ENCODE data around the gene RFTN1. TPM values are rescaled to one million over a fixed set of nuclear protein-coding genes. Genes with fewer than 3 reads are reported as not detected.

The RFTN1 gene
- polyA plus RNA-seq, 3 donors, result 17.4 to 28.0 (median 27.2) TPM

DNA sequence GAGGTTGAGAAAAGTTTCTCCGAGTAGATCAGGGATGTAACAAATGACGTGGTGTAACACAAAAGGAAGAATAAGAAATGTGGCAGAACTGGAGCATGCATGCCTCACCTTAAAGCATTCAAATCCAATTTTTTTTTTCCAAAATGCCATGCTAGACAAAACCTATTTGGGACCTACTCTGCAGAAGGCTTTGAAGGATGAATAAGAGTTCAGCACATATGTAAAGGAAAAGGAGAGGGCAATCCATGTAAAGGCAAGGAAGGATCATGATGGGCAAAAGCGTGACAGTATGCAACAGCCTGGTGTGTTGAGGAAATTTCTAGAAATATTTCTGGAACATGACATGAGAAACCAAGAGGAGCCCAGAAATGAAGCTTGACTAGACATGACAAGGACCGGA is 132.1 kb downstream of the RFTN1 start:
- H3K4me1 Mint-ChIP-seq, result peaks cover 8% of the 10 kb centered on the region
- Histone ChIP-seq H3K4me2 (replicated peaks; ENCODE audit: extremely low read depth, low read length, poor library complexity, severe bottlenecking) (no peak overlapping the region), H3K9ac (ENCODE audit: insufficient read depth, low read length, poor library complexity, severe bottlenecking) (no peak overlapping the region)

DNA sequence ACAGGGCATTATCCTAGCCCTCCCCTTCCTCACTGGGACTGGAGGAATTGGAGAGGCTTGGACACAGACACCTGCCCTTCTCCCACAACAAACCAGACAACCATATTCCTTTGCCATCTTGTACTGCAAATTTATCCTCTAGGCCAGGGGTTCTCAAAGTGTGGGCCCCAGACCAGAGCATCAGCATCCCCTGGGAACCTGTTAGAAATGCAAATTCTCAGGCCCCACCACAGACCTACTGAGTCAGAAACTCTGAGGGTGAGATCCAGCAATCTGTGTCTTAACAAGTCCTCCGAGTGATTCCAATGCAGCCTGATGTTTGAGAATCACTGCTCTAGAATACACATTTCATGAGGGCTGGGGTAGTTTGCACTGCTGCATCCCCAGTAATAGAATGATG is 133.1 kb downstream of the RFTN1 start:
- Histone ChIP-seq H3K4me1 (ENCODE audit: control insufficient read depth in 1 of 2, insufficient read depth in 2 of 2, low read length in 2 of 2) (no peaks in the 10 kb centered on the region), H2AFZ (ENCODE audit: insufficient read depth, low read depth, low read length, poor library complexity, severe bottlenecking) (no peak overlapping the region), H3K9ac (ENCODE audit: insufficient read depth, low read length, poor library complexity, severe bottlenecking) (no peak overlapping the region), H3K4me3 (replicated peaks in 1 of 3; ENCODE audit: low read depth in 2 of 3, low read length in 3 of 3) (no peak overlapping the region), H4K20me1 (ENCODE audit: insufficient read depth, low read length) (peaks cover 6% of the 10 kb centered on the region), H3K36me3 (replicated peaks in 1 of 2; ENCODE audit: control insufficient read depth in 1 of 2, insufficient read depth in 2 of 2, low read length in 2 of 2) (peaks cover 14 to 27% of the 10 kb centered on the region in 2 donors), H3K9me3 (replicated peaks in 1 of 2; ENCODE audit: control insufficient read depth in 1 of 2, insufficient read depth in 1 of 2, low read length in 2 of 2) (no peaks in the 10 kb centered on the region), H3K27ac (ENCODE audit: low read depth in 1 of 2, low read length in 2 of 2) (no peak overlapping the region), H3K4me2 (replicated peaks; ENCODE audit: extremely low read depth, low read length, poor library complexity, severe bottlenecking) (no peak overlapping the region), H3K27me3 (ENCODE audit: control insufficient read depth in 2 of 2, insufficient read depth in 2 of 2, low read length in 2 of 2) (no peaks in the 10 kb centered on the region), H3K79me2 (ENCODE audit: insufficient read depth, low read length) (no peaks in the 10 kb centered on the region)
- Mint-ChIP-seq H3K4me3 (no peak overlapping the region), H3K27ac (no peak overlapping the region), H3K9me3 (peaks cover 0 to 4% (median 0%) of the 10 kb centered on the region in 7 donors), H3K4me1 (peaks cover 8% of the 10 kb centered on the region), H3K36me3 (peaks cover 28 to 34% of the 10 kb centered on the region in 2 donors), H3K27me3 (ENCODE audit: low read depth in 3 of 3) (peaks cover 0 to 1% (median 0%) of the 10 kb centered on the region in 3 donors)
- WGBS (ENCODE audit: insufficient coverage), result no CpG with 5 or more reads among the region's 1 CpG
- TF ChIP-seq, protein P1, sequence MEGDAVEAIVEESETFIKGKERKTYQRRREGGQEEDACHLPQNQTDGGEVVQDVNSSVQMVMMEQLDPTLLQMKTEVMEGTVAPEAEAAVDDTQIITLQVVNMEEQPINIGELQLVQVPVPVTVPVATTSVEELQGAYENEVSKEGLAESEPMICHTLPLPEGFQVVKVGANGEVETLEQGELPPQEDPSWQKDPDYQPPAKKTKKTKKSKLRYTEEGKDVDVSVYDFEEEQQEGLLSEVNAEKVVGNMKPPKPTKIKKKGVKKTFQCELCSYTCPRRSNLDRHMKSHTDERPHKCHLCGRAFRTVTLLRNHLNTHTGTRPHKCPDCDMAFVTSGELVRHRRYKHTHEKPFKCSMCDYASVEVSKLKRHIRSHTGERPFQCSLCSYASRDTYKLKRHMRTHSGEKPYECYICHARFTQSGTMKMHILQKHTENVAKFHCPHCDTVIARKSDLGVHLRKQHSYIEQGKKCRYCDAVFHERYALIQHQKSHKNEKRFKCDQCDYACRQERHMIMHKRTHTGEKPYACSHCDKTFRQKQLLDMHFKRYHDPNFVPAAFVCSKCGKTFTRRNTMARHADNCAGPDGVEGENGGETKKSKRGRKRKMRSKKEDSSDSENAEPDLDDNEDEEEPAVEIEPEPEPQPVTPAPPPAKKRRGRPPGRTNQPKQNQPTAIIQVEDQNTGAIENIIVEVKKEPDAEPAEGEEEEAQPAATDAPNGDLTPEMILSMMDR (IDR thresholded peaks at IDR 0.05), result no peak
- intact Hi-C loops (cut with micrococcal nuclease), result no loop called here
- DNase-seq, result no peak

More for the DNA sequence above, 132.1 kb downstream of the RFTN1 start:
- no peaks in the 10 kb centered on the region for H3K4me1 ChIP-seq (ENCODE audit: control insufficient read depth in 1 of 2, insufficient read depth in 2 of 2, low read length in 2 of 2)
- H3K9me3 Mint-ChIP-seq, result peaks cover 0 to 4% (median 0%) of the 10 kb centered on the region in 7 donors
- H3K27me3 ChIP-seq (ENCODE audit: control insufficient read depth in 2 of 2, insufficient read depth in 2 of 2, low read length in 2 of 2), result no peaks in the 10 kb centered on the region
- no peak overlapping the region for H3K4me3 Mint-ChIP-seq
- TF ChIP-seq, protein P1 (IDR thresholded peaks at IDR 0.05), result no peak
- H3K9me3 ChIP-seq (replicated peaks in 1 of 2; ENCODE audit: control insufficient read depth in 1 of 2, insufficient read depth in 1 of 2, low read length in 2 of 2), result no peaks in the 10 kb centered on the region
- WGBS (ENCODE audit: insufficient coverage), result 100% methylated on average over 1 of the region's 4 CpGs
- H3K79me2 ChIP-seq (ENCODE audit: insufficient read depth, low read length), result no peaks in the 10 kb centered on the region
- no peak overlapping the region for H3K27ac ChIP-seq (ENCODE audit: low read depth in 1 of 2, low read length in 2 of 2)
- H2AFZ ChIP-seq (ENCODE audit: insufficient read depth, low read depth, low read length, poor library complexity, severe bottlenecking), result no peak overlapping the region
- no peak for DNase-seq
- H3K27ac Mint-ChIP-seq, result no peak overlapping the region
- peaks cover 12 to 17% of the 10 kb centered on the region in 2 donors for H3K36me3 ChIP-seq (replicated peaks in 1 of 2; ENCODE audit: control insufficient read depth in 1 of 2, insufficient read depth in 2 of 2, low read length in 2 of 2)
- intact Hi-C loops (cut with micrococcal nuclease), result no loop called here
- H3K27me3 Mint-ChIP-seq (ENCODE audit: low read depth in 3 of 3), result peaks cover 0 to 1% (median 0%) of the 10 kb centered on the region in 3 donors
- no peak overlapping the region for H3K4me3 ChIP-seq (replicated peaks in 1 of 3; ENCODE audit: low read depth in 2 of 3, low read length in 3 of 3)
- peaks cover 6% of the 10 kb centered on the region for H4K20me1 ChIP-seq (ENCODE audit: insufficient read depth, low read length)
- peaks cover 22 to 32% of the 10 kb centered on the region in 2 donors for H3K36me3 Mint-ChIP-seq
